Prostate gland (tissue), 2 donors: ENCODE data around the gene SLC6A20. TPM values are rescaled to one million over a fixed set of nuclear protein-coding genes. Genes with fewer than 3 reads are reported as not detected.

ENCODE experiments used
- DNase-seq: peaks from one replicate; pipeline ENCODE4 v3.0.0-alpha.2; 2019; ENCODE audit warnings: low spot score
- H3K27ac ChIP-seq, 2 donors: fragments of 200-600 bp; sonication (generic); 2 replicates each; pipeline ENCODE4 v1.5.1; 2017 to 2019
- H3K27me3 ChIP-seq: fragments of 200-600 bp; sonication (generic); replicated peaks from 2 replicates; pipeline ENCODE4 v1.5.1; 2019; ENCODE audit not compliant: insufficient read depth
- H3K36me3 ChIP-seq, 2 donors: fragments of 200-600 bp; sonication (generic); 1 replicate in 1 of 2; 2 replicates in 1 of 2; pipeline versions ENCODE4 v1.5.1 to v1.8.1; 2017 to 2019
- H3K4me1 ChIP-seq: fragments of 200-600 bp; sonication (generic); replicated peaks from 2 replicates; pipeline ENCODE4 v1.5.1; 2019
- H3K4me3 ChIP-seq, 2 donors: fragments of 200-600 bp; sonication (generic); 2 replicates each; pipeline ENCODE4 v1.5.1; 2017 to 2019
- H3K9me3 ChIP-seq: fragments of 200-600 bp; sonication (generic); 2 replicates; pipeline ENCODE4 v1.5.1; 2017
- POLR2A ChIP-seq: fragments of 450-650 bp; IDR thresholded peaks from one replicate; pipeline ENCODE4 v1.6.1; 2016; ENCODE audit warnings: antibody characterized with exemption, mild to moderate bottlenecking
- POLR2AphosphoS5 ChIP-seq: sonication (generic); formaldehyde crosslinking; IDR thresholded peaks from one replicate; pipeline ENCODE4 v1.6.1; 2017; ENCODE audit warnings: antibody characterized with exemption
- WGBS: methylation state at CpG from one replicate; pipeline ENCODE4 v1.1.5; 2018; 5-methylcytosine and 5-hydroxymethylcytosine counted together
- intact Hi-C: fragments of 100-400 bp; cut with DNase I; formaldehyde crosslinking; loops from one replicate; pipeline ENCODE4 v1.14.2; 2022
- total RNA-seq, 2 donors: library from RNA; depleted of rRNA; stranded (reverse); fragments of >200 nt; gene quantifications; one replicate each; pipeline ENCODE4 v1.1.0, GENCODE V29; 2016
- TF ChIP-seq, protein P1 (sequence below), 4 experiments: fragments of 200-600 bp in 2 of 4; fragments of 450-650 bp in 2 of 4; sonication (generic) in 2 of 4; IDR thresholded peaks; 1 replicate in 3 of 4; 2 replicates in 1 of 4; pipeline ENCODE4 v1.5.1; 2016 to 2019; ENCODE audit warnings: antibody characterized with exemption in 4 of 4, mild to moderate bottlenecking in 2 of 4, moderate library complexity in 2 of 4

SLC6A20 gene
- total RNA-seq, 2 donors from 2014 or later = 1.6 TPM; not detected in 1

DNA sequence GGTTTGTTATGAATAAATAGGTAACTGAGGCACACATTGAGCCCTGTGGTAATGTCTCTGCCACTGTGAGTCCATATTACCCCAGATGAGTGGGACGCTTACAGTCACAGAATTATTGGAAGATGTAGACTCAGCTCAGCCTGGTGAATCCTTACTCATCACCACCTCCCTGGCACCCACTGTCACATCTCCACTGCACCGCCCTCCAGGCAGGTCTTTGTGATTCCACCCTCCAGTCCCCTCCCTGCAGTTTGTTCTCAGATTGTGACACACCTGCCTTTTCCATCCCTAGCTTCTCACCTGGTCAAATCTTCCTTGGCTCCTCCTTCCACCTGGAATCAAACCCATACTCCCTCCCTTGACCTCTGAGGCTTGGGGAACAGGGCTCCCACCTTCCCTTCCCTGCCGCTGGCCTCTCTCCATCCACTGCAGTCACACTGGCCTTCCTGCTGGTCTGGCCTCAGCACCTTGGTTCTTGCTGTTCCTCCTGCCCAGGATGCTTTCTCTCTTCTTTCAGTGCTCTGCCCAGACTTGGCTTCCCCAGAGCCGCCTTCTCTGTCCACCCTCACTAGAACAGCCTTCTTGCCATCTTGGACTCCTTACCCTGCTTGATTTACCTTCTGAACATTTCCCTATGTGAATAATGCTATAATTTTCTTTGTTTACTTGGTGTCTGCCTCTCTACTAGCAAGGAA lies 9.4 kb downstream of the SLC6A20 start:
- no peaks in the 10 kb centered on the region for H3K4me1 ChIP-seq
- TF ChIP-seq POLR2AphosphoS5 = no peak
- TF ChIP-seq POLR2A = no peak
- TF ChIP-seq, protein P1, sequence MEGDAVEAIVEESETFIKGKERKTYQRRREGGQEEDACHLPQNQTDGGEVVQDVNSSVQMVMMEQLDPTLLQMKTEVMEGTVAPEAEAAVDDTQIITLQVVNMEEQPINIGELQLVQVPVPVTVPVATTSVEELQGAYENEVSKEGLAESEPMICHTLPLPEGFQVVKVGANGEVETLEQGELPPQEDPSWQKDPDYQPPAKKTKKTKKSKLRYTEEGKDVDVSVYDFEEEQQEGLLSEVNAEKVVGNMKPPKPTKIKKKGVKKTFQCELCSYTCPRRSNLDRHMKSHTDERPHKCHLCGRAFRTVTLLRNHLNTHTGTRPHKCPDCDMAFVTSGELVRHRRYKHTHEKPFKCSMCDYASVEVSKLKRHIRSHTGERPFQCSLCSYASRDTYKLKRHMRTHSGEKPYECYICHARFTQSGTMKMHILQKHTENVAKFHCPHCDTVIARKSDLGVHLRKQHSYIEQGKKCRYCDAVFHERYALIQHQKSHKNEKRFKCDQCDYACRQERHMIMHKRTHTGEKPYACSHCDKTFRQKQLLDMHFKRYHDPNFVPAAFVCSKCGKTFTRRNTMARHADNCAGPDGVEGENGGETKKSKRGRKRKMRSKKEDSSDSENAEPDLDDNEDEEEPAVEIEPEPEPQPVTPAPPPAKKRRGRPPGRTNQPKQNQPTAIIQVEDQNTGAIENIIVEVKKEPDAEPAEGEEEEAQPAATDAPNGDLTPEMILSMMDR (IDR thresholded peaks at IDR 0.05) = no peak
- DNase-seq = no peak
- no peaks in the 10 kb centered on the region for H3K9me3 ChIP-seq
- no peak overlapping the region for H3K27ac ChIP-seq
- WGBS = 69% methylated on average over 4 of the region's 4 CpGs
- no peak overlapping the region for H3K4me3 ChIP-seq
- no peaks in the 10 kb centered on the region for H3K27me3 ChIP-seq
- intact Hi-C loops = no loop called here
- no peaks in the 10 kb centered on the region for H3K36me3 ChIP-seq

DNA sequence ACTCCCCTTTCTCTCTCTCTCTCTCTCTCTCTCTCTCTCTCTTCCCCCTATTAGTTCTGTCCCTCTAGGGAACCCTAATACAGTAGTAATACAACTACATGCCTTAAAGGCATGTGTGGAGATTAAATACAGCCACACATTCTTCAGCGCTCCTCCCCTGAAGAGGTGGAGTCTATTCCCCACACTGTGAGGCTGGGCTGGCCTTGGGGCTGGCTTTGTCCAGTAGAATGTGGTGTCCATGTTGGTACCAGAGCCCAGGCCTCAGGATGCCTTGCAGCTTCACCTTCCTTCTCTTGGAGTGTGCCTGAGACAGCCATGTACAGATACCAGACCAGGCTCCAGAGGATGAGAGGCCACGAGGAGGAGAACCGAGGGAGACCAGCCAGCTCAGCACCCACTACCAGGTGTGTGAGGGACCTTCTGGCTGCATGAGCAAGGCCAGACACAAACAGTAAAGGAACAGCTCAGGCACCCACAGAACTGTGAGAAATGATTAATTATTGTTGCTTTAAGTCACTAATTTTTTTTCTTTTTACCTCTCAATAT lies 10.7 kb downstream of the SLC6A20 start:
- 84% methylated on average over 3 of the region's 3 CpGs for WGBS
- Histone ChIP-seq H3K4me3 (no peak overlapping the region), H3K36me3 (no peaks in the 10 kb centered on the region), H3K27me3 (no peaks in the 10 kb centered on the region), H3K4me1 (no peaks in the 10 kb centered on the region), H3K27ac (no peak overlapping the region), H3K9me3 (no peaks in the 10 kb centered on the region)
- intact Hi-C loops = no loop called here
- DNase-seq = no peak
- TF ChIP-seq POLR2AphosphoS5 = no peak
- no peak for TF ChIP-seq POLR2A
- TF ChIP-seq, protein P1 (IDR thresholded peaks at IDR 0.05) = no peak

DNA sequence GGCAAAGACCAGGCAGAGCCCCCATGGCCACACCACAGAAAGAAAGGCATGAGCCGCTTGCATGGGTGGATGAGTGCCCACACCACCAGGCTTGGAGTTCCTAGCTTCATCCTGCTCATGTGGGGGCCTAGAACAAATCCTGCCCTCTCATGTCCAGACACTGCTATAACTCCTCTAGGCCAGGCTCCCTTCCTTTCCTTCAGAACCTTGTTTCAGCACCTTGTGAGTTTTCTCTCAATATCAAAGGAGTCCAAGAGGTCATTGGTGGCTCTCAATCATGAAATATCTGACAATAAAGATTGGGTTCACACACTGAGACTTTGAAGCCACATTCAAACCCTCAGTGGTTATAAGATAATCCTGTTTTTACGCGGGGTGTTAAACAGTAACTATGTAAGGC lies 12.7 kb downstream of the SLC6A20 start:
- no peak for DNase-seq
- 93% methylated on average over 3 of the region's 3 CpGs for WGBS

DNA sequence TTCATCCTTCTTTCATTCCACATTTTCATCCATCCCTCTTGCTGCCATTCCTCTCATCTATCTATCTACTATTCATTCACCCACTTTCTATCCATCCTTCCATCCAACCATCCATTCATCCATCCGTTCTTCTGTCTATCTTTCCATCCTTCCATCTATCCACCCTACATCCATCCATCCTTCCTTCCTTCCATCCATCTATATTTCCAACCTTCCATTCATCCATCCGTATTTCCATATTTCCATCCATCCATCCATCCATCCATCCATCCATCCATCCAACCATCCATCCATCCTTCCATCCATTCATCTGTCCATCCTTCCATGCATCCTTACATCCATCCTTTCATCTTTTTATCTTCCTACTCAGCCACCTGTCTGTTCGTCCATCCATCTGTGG lies 14.0 kb downstream of the SLC6A20 start:
- no peaks in the 10 kb centered on the region for H3K9me3 ChIP-seq
- 95% methylated on average over 3 of the region's 3 CpGs for WGBS
- H3K36me3 ChIP-seq = no peaks in the 10 kb centered on the region
- DNase-seq = no peak
- H3K4me1 ChIP-seq = no peaks in the 10 kb centered on the region
- intact Hi-C loops = no loop called here
- H3K27me3 ChIP-seq = no peaks in the 10 kb centered on the region
- no peak overlapping the region for H3K4me3 ChIP-seq
- TF ChIP-seq, protein P1 (IDR thresholded peaks at IDR 0.05) = no peak
- TF ChIP-seq POLR2A (no peak), POLR2AphosphoS5 (no peak)
- H3K27ac ChIP-seq = no peak overlapping the region

More for the DNA sequence above, 12.7 kb downstream of the SLC6A20 start:
- H3K27ac ChIP-seq = no peak overlapping the region
- intact Hi-C loops = no loop called here
- no peaks in the 10 kb centered on the region for H3K4me1 ChIP-seq
- H3K27me3 ChIP-seq = no peaks in the 10 kb centered on the region
- TF ChIP-seq POLR2AphosphoS5 (no peak), POLR2A (no peak)
- TF ChIP-seq, protein P1 (IDR thresholded peaks at IDR 0.05) = no peak
- no peak overlapping the region for H3K4me3 ChIP-seq
- H3K36me3 ChIP-seq = no peaks in the 10 kb centered on the region
- H3K9me3 ChIP-seq = no peaks in the 10 kb centered on the region

DNA sequence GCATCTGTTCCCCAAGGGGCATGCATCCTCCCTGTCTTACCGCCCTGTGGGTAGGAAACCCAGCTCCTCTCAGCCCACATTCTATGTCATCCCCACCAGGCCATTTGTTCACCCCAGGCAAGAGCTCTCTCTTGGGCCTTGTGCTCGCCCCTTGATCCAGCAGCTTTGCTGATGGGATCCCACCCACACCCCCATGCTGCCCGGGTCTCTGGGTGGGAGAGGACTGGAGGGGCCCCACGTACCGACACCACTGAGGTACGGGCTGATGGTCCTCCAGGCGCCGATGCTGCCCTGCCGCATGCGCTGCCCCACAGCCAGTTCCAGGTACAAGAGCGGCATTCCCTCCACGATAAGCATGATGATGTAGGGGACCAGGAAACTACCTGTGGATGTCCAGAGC lies 14.5 kb downstream of the SLC6A20 start:
- no peak for DNase-seq

More for the DNA sequence above, 14.5 kb downstream of the SLC6A20 start:
- Histone ChIP-seq H3K9me3 (no peaks in the 10 kb centered on the region), H3K27me3 (no peaks in the 10 kb centered on the region), H3K4me1 (no peaks in the 10 kb centered on the region), H3K27ac (no peak overlapping the region), H3K36me3 (no peaks in the 10 kb centered on the region), H3K4me3 (no peak overlapping the region)
- intact Hi-C loops = no loop called here
- TF ChIP-seq, protein P1 (IDR thresholded peaks at IDR 0.05) = no peak
- no peak for TF ChIP-seq POLR2AphosphoS5
- WGBS = 94% methylated on average over 12 of the region's 12 CpGs
